Activated CD4-positive, alpha-beta T cell treated with anti-CD3 and anti-CD28 coated beads, Interleukin-10, Interleukin-2, amounts not matched to agents 100 ng/mL and 50 ng/mL, durations not matched to agents 16 hours and 8 hours (primary cell): ENCODE measurements around the gene PTGS2.
"Not testable (repeated sequence)": the region's sequence is repeated elsewhere in the genome, so short reads cannot be mapped to it uniquely, and the experiment has no call there.

Source experiments
- DNase-seq: peaks from one replicate; pipeline ENCODE4 v3.0.0-alpha.2; 2020

The PTGS2 gene

GRCh38 chr1:186669784-186670183 is 10.4 kb downstream of the PTGS2 start:
- DNase-seq, result not testable (repeated sequence)

GRCh38 chr1:186664217-186664616 is 16.0 kb downstream of the PTGS2 start:
- DNase-seq, result not testable (repeated sequence)

GRCh38 chr1:186662752-186663151 is 17.5 kb downstream of the PTGS2 start:
- no peak for DNase-seq

- DNase-seq, result no peak
Observed at GRCh38 chr1:186659890-186660341, 20.3 kb downstream of the PTGS2 start.

GRCh38 chr1:186658999-186659398 is 21.2 kb downstream of the PTGS2 start:
- DNase-seq, result no peak

GRCh38 chr1:186657481-186657880 is 22.7 kb downstream of the PTGS2 start:
- DNase-seq, result no peak

GRCh38 chr1:186655876-186656275 is 24.3 kb downstream of the PTGS2 start:
- no peak for DNase-seq

GRCh38 chr1:186654741-186655140 is 25.5 kb downstream of the PTGS2 start:
- no peak for DNase-seq

- DNase-seq, result no peak
Observed at GRCh38 chr1:186653312-186653711, 26.9 kb downstream of the PTGS2 start.

- DNase-seq, result no peak
Observed at GRCh38 chr1:186648613-186649012, 31.6 kb downstream of the PTGS2 start.

GRCh38 chr1:186647985-186648384 is 32.2 kb downstream of the PTGS2 start:
- DNase-seq, result not testable (repeated sequence)

- no peak for DNase-seq
Observed at GRCh38 chr1:186643614-186644013, 36.6 kb downstream of the PTGS2 start.

GRCh38 chr1:186637567-186637966 is 42.7 kb downstream of the PTGS2 start:
- not testable (repeated sequence) for DNase-seq

GRCh38 chr1:186636786-186637185 is 43.4 kb downstream of the PTGS2 start:
- DNase-seq, result no peak

GRCh38 chr1:186634511-186634910 is 45.7 kb downstream of the PTGS2 start:
- DNase-seq, result no peak

- DNase-seq, result no peak
Observed at GRCh38 chr1:186633116-186633515, 47.1 kb downstream of the PTGS2 start.

GRCh38 chr1:186629341-186629740 is 50.9 kb downstream of the PTGS2 start:
- no peak for DNase-seq

GRCh38 chr1:186628910-186629309 is 51.3 kb downstream of the PTGS2 start:
- DNase-seq, result peak; percentile 31

- no peak for DNase-seq
Observed at GRCh38 chr1:186627019-186627418, 53.2 kb downstream of the PTGS2 start.

GRCh38 chr1:186626356-186626932 is 53.8 kb downstream of the PTGS2 start:
- DNase-seq, result no peak

- DNase-seq, result no peak
Observed at GRCh38 chr1:186623551-186623950, 56.7 kb downstream of the PTGS2 start.
